GM12878 (cell line): ENCODE data around the gene NPBWR2. TPM values are rescaled to one million over a fixed set of nuclear protein-coding genes. Genes with fewer than 3 reads are reported as not detected.

Experiments
- ATAC-seq: fragments of 200-7000 bp; cut with Tn5 transposase; 3 replicates; pipeline ENCODE4 v1.9.1; 2020; ENCODE audit warnings: mild to moderate bottlenecking, moderate library complexity
- BruUV-seq: library from RNA; stranded (reverse); fragments of 400-500 nt; replicated peaks from 2 replicates; lab custom pipeline; 2021; lab: Mats Ljungman, UMichigan
- CTCF ChIA-PET: fragments of 300-600 bp; sonication (Branson Sonifier 250); formaldehyde crosslinking; extraction: SDS; loops from one replicate; lab custom pipeline; 2021; ENCODE audit warnings: inconsistent platforms; lab: Yijun Ruan, JAX
- POLR2A ChIA-PET: fragments of 350-600 bp; formaldehyde crosslinking; extraction: SDS; loops from one replicate; lab custom pipeline; 2021; ENCODE audit warnings: inconsistent platforms; lab: Charles Lee
- RAD21 ChIA-PET: fragments of 300-600 bp; sonication (Branson Sonifier 250); formaldehyde crosslinking; loops from one replicate; lab custom pipeline; 2023; ENCODE audit warnings: antibody characterized with exemption; ENCODE audit not compliant: unreplicated experiment; lab: Charles Lee
- SMC1A ChIA-PET: fragments of 300-600 bp; sonication (Branson Sonifier 250); formaldehyde crosslinking; loops from one replicate; lab custom pipeline; 2023; ENCODE audit not compliant: unreplicated experiment, uncharacterized antibody; lab: Charles Lee
- DNase-seq: peaks from one replicate; pipeline ENCODE4 v3.0.0-alpha.2; 2011; ENCODE audit warnings: low read depth, low spot score
- FAIRE-seq: peaks from 3 replicates; lab custom pipeline; 2011; peaks lifted over from hg19 to GRCh38; lab: Jason Lieb, UNC
- H2AFZ ChIP-seq: 2 replicates; pipeline ENCODE4 v1.6.0; 2011; ENCODE audit warnings: low read depth, low read length, control low read depth; ENCODE audit not compliant: control insufficient read depth
- H3K27ac ChIP-seq: 2 replicates; pipeline ENCODE4 v1.5.1; 2011; ENCODE audit warnings: control low read depth; ENCODE audit not compliant: control insufficient read depth, insufficient read depth
- H3K27me3 ChIP-seq, 2 experiments: replicated peaks in 1 of 2; 2 replicates each; pipeline versions ENCODE4 v1.6.0 to v1.6.1; 2011; ENCODE audit warnings: low read length in 1 of 2; ENCODE audit not compliant: control insufficient read depth in 2 of 2, insufficient read depth in 2 of 2
- H3K36me3 ChIP-seq, 2 experiments: 2 replicates each; pipeline ENCODE4 v1.5.1; 2011; ENCODE audit warnings: low read length in 1 of 2; ENCODE audit not compliant: control insufficient read depth in 2 of 2, insufficient read depth in 2 of 2
- H3K4me1 ChIP-seq: 2 replicates; pipeline ENCODE4 v1.6.1; 2011; ENCODE audit warnings: mild to moderate bottlenecking, low read length, moderate library complexity, mixed read lengths; ENCODE audit not compliant: control insufficient read depth, insufficient read depth
- H3K4me2 ChIP-seq: 2 replicates; pipeline ENCODE4 v1.6.0; 2011; ENCODE audit warnings: control low read depth; ENCODE audit not compliant: control insufficient read depth, insufficient read depth
- H3K4me3 ChIP-seq: fragments of 200-600 bp; sonication (generic); 2 replicates; pipeline ENCODE4 v1.5.1; 2016
- H3K79me2 ChIP-seq: 2 replicates; pipeline ENCODE4 v1.6.0; 2011; ENCODE audit warnings: low read length; ENCODE audit not compliant: control insufficient read depth, insufficient read depth
- H3K9ac ChIP-seq: 2 replicates; pipeline ENCODE4 v1.8.0; 2011; ENCODE audit warnings: low read length, control low read depth, mixed read lengths; ENCODE audit not compliant: control insufficient read depth, insufficient read depth
- H3K9me3 ChIP-seq: replicated peaks from 3 replicates; pipeline ENCODE4 v1.5.1; 2011; ENCODE audit warnings: mild to moderate bottlenecking, low read length; ENCODE audit not compliant: control insufficient read depth, insufficient read depth
- H4K20me1 ChIP-seq: 2 replicates; pipeline ENCODE4 v1.6.0; 2011; ENCODE audit not compliant: control insufficient read depth, insufficient read depth
- PML ChIP-seq: IDR thresholded peaks from 2 replicates; pipeline ENCODE4 v1.6.1; 2012; ENCODE audit warnings: low read length, inconsistent platforms
- SUZ12 ChIP-seq: fragments of 200-600 bp; sonication (generic); IDR thresholded peaks from one replicate; pipeline ENCODE4 v1.6.1; 2018; ENCODE audit warnings: antibody characterized with exemption, mild to moderate bottlenecking; ENCODE audit not compliant: unreplicated experiment
- ZNF622 ChIP-seq: fragments of 450-650 bp; IDR thresholded peaks from 2 replicates; pipeline ENCODE4 v1.6.1; 2017; ENCODE audit warnings: mild to moderate bottlenecking, inconsistent platforms
- WGBS: methylation state at CpG from one replicate; pipeline ENCODE4 v1.1.6; 2016; ENCODE audit warnings: low lambda C conversion rate; ENCODE audit not compliant: insufficient replicate concordance, insufficient coverage; ENCODE audit errors: missing lambda C conversion rate; 5-methylcytosine and 5-hydroxymethylcytosine counted together
- in situ Hi-C: fragments of 300-500 bp; cut with MboI; formaldehyde crosslinking; loops from 9 replicates; pipeline ENCODE4 v1.14.3; 2018; ENCODE audit warnings: mixed read lengths
- intact Hi-C: fragments of 100-400 bp; cut with micrococcal nuclease; formaldehyde crosslinking; loops from one replicate; pipeline ENCODE4 v1.14.2; 2022; ENCODE audit not compliant: unreplicated experiment
- polyA plus RNA-seq, 11 experiments: library from polyadenylated mRNA; depleted of rRNA in 4 of 11; unstranded in 6 of 11; stranded (reverse) in 5 of 11; fragments of >200 nt; fragmentation: Nextera tagmentation in 4 of 11; fragmentation: Illumina TruSeq in 1 of 11; extraction: Ambion mirVana in 4 of 11; extraction: Trizol in 1 of 11; gene quantifications; 1 replicate in 1 of 11; 2 replicates in 10 of 11; pipeline versions ENCODE4 v1.2.1 to v1.2.3, GENCODE V29; 2011 to 2016; ENCODE audit warnings: inconsistent platforms in 2 of 11, missing spikeins in 2 of 11, low read depth in 1 of 11
- total RNA-seq, 4 experiments: library from RNA; depleted of rRNA in 3 of 4; stranded (reverse); fragments of >200 nt in 3 of 4; fragmentation: Illumina TruSeq in 1 of 4; extraction: Trizol in 1 of 4; gene quantifications; 2 replicates each; pipeline versions ENCODE4 v1.2.1 to v1.2.3, GENCODE V29; 2013 to 2021
- TF ChIP-seq, protein P1 (sequence below): IDR thresholded peaks from 2 replicates; pipeline ENCODE4 v1.6.1; 2011; ENCODE audit warnings: mild to moderate bottlenecking, low read depth, low read length, moderate library complexity; ENCODE audit not compliant: insufficient replicate concordance

The NPBWR2 gene
- total and polyA plus RNA-seq, 10 of the 15 experiments (the other 5 are each of a cell fraction or from before 2014, with no cell fraction given), result not detected

DNA sequence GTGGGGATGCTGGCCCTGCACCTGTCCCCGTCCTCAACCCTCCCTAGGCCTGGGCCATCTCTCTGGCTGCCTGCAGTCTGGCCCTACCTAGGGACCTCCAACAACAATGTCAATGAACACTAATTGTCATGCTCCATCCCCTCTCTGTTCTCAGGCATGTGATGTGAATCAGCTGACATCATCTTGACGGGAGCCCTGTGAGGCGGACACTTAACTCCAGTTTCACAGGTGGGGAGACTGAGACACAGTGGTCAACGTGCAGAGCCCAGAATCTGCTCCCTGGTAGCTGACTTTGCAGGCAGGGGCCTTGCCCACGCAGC, 45.1 kb downstream of the NPBWR2 start:
- Histone ChIP-seq H3K27ac (peak overlapping the region; percentile 56), H3K4me1 (peaks cover 47% of the 10 kb centered on the region), H3K4me3 (peak overlapping the region; percentile 72), H3K9me3 (no peaks in the 10 kb centered on the region), H3K9ac (peak overlapping the region; percentile 88), H3K79me2 (no peaks in the 10 kb centered on the region; the same call in none of the 2 replicates), H4K20me1 (no peaks in the 10 kb centered on the region), H2AFZ (peak overlapping the region; percentile 87; the same call in 1 of the 2 replicates), H3K4me2 (peak overlapping the region; percentile 92), H3K36me3 (no peaks in the 10 kb centered on the region), H3K27me3 (no peaks in the 10 kb centered on the region)
- ChIA-PET RAD21 (interaction anchor here (1.0 to 2.3 kb wide), 8 partner anchors 17 to 524 kb away, joined by 3 to 8 read pairs (median 4); partner anchors contain the start of genes OPRL1, PTK6, RGS19 and TPD52L2), POLR2A (interaction anchor here (0.9 to 2.6 kb wide), 6 partner anchors 9 to 106 kb away, joined by 3 to 11 read pairs (median 5); partner anchors contain the start of gene UCKL1), SMC1A (interaction anchor here (0.8 to 2.1 kb wide), 5 partner anchors 8 to 82 kb away, joined by 3 to 8 read pairs (median 4); partner anchors contain the start of genes RGS19 and SAMD10), CTCF (interaction anchor here (0.8 to 1.1 kb wide), 4 partner anchors 21 to 151 kb away, joined by 3 to 7 read pairs (median 3); partner anchors contain the start of gene PRPF6)
- in situ Hi-C loops, result no loop called here
- 72% methylated on average over 5 of the region's 5 CpGs for WGBS
- ATAC-seq (no peak), DNase-seq (no peak), FAIRE-seq (no peak)
- intact Hi-C loops, result loop anchor here (2.0 kb wide), 1 partner anchor 17 kb away; the partner anchor contains the start of gene RGS19
- BruUV-seq, result no TSS peak
- TF ChIP-seq PML, result no peak
- TF ChIP-seq, protein P1, sequence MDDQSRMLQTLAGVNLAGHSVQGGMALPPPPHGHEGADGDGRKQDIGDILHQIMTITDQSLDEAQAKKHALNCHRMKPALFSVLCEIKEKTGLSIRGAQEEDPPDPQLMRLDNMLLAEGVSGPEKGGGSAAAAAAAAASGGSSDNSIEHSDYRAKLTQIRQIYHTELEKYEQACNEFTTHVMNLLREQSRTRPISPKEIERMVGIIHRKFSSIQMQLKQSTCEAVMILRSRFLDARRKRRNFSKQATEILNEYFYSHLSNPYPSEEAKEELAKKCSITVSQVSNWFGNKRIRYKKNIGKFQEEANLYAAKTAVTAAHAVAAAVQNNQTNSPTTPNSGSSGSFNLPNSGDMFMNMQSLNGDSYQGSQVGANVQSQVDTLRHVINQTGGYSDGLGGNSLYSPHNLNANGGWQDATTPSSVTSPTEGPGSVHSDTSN, result no peak
- TF ChIP-seq SUZ12, result no peak
- TF ChIP-seq ZNF622, result no peak
